KMS-11 (cell line): ENCODE measurements around the gene C14orf180.

Experiments
- H2AFZ ChIP-seq: fragments of 200-600 bp; sonication (generic); 2 replicates; pipeline ENCODE4 v1.6.1; 2016; ENCODE audit warnings: antibody characterized with exemption, mixed run types, low read depth
- H3K27ac ChIP-seq: fragments of 200-600 bp; sonication (generic); 2 replicates; pipeline ENCODE4 v1.6.1; 2016; ENCODE audit warnings: mild to moderate bottlenecking, mixed run types
- H3K27me3 ChIP-seq: fragments of 200-600 bp; sonication (generic); 2 replicates; pipeline ENCODE4 v1.6.1; 2017; ENCODE audit warnings: mild to moderate bottlenecking, low read depth, mixed run types, moderate library complexity; ENCODE audit not compliant: insufficient read depth
- H3K36me3 ChIP-seq: fragments of 200-600 bp; sonication (generic); 2 replicates; pipeline ENCODE4 v1.6.1; 2017; ENCODE audit warnings: mild to moderate bottlenecking, mixed run types; ENCODE audit not compliant: insufficient read depth
- H3K4me1 ChIP-seq: fragments of 200-600 bp; sonication (generic); 2 replicates; pipeline ENCODE4 v1.6.1; 2016; ENCODE audit warnings: mild to moderate bottlenecking, low read depth, mixed run types; ENCODE audit not compliant: poor library complexity, severe bottlenecking
- H3K4me2 ChIP-seq: fragments of 200-600 bp; sonication (generic); 2 replicates; pipeline ENCODE4 v1.7.0; 2016; ENCODE audit warnings: mild to moderate bottlenecking, mixed run types
- H3K4me3 ChIP-seq: fragments of 200-600 bp; sonication (generic); IDR thresholded peaks from 2 replicates; pipeline ENCODE4 v1.6.1; 2017; ENCODE audit warnings: low read depth, low read length, mixed read lengths; ENCODE audit not compliant: insufficient read depth
- H3K79me2 ChIP-seq: fragments of 200-600 bp; sonication (generic); 2 replicates; pipeline ENCODE4 v1.6.1; 2016; ENCODE audit warnings: low read depth, mixed run types; ENCODE audit not compliant: insufficient read depth
- H3K9ac ChIP-seq: fragments of 200-600 bp; sonication (generic); 2 replicates; pipeline ENCODE4 v1.6.1; 2016; ENCODE audit warnings: mild to moderate bottlenecking, mixed run types
- H4K20me1 ChIP-seq: fragments of 200-600 bp; sonication (generic); 2 replicates; pipeline ENCODE4 v1.6.1; 2016; ENCODE audit warnings: mild to moderate bottlenecking, mixed run types; ENCODE audit not compliant: insufficient read depth
- CTCF ChIP-seq: fragments of 200-600 bp; sonication (generic); conservative IDR thresholded peaks from 2 replicates; pipeline ENCODE4 v1.6.1; 2017; ENCODE audit warnings: low read depth, mild to moderate bottlenecking, antibody characterized with exemption, low read length, moderate library complexity, mixed read lengths

Gene C14orf180

DNA sequence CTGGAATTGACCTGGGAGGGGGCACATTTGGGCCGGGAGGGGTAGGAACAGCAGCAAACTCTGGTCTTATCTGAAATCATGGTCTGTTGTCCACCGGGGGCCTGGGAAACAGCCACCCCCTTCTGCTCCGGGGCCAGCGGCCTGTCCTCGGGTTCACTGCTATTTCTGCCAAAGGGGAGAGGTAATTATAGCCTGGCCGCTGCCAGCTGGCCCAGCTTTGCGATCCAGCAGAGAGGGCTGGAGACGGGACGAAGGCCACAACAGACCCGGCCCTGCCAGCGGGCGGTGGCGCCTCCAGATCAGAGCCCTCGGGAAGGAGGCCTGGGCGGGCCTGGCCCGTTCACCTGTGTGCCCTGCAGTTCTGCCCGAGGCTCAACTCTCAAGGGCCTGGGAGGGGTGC, at the start of gene C14orf180:
Gene C14orf180 (plus strand): TSS at position 258 of the 400 bp plus-strand sequence. CDS start 6,667 bp downstream, outside the sequence.
- Histone ChIP-seq H3K4me1 (no peaks in the 10 kb centered on the region), H3K36me3 (no peaks in the 10 kb centered on the region), H4K20me1 (no peaks in the 10 kb centered on the region), H2AFZ (no peak within 1 kb of the TSS), H3K4me2 (no peak within 1 kb of the TSS), H3K27ac (no peak within 1 kb of the TSS), H3K4me3 (no peak within 1 kb of the TSS), H3K27me3 (peaks cover 41% of the 10 kb centered on the region), H3K79me2 (no peaks in the 10 kb centered on the region), H3K9ac (no peak within 1 kb of the TSS)
- TF ChIP-seq CTCF = no peak

DNA sequence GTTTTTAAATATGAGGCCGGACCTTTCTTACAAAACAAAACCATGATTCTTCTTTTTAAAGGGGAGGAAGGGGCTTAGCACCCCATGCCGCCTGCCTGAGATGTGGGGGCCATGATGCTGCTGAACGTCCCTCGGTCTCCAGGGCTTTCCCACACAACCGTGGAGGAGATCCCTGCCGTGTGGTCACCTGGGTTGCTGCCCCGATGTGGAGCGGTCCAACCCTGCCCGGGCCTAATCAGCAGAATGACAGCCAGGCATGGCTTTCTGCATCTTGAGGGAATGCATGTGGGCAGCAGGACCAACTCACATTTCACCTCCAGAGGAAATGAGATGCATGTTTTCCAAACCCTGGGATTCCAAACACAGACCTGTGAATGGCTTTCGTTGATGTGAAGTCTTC, 48.9 kb upstream of the C14orf180 start:
- Histone ChIP-seq H3K4me3 (no peak overlapping the region), H2AFZ (no peak overlapping the region), H3K36me3 (no peaks in the 10 kb centered on the region), H3K9ac (no peak overlapping the region), H3K27me3 (peaks cover 21% of the 10 kb centered on the region; the same call in 1 of the 2 replicates), H3K79me2 (no peaks in the 10 kb centered on the region), H3K27ac (no peak overlapping the region), H4K20me1 (no peaks in the 10 kb centered on the region), H3K4me2 (no peak overlapping the region), H3K4me1 (no peaks in the 10 kb centered on the region)
- no peak for TF ChIP-seq CTCF

GRCh38 chr14:104531421-104532190, 48.0 kb upstream of the C14orf180 start:
- no peak for TF ChIP-seq CTCF
- peaks cover 24% of the 10 kb centered on the region; the same call in 1 of the 2 replicates for H3K27me3 ChIP-seq
- H3K79me2 ChIP-seq = no peaks in the 10 kb centered on the region
- no peak overlapping the region for H2AFZ ChIP-seq
- no peak overlapping the region for H3K27ac ChIP-seq
- H3K4me1 ChIP-seq = no peaks in the 10 kb centered on the region
- H3K4me2 ChIP-seq = no peak overlapping the region
- H4K20me1 ChIP-seq = no peaks in the 10 kb centered on the region
- no peak overlapping the region for H3K4me3 ChIP-seq
- no peak overlapping the region for H3K9ac ChIP-seq
- no peaks in the 10 kb centered on the region for H3K36me3 ChIP-seq

GRCh38 chr14:104532191-104532555, 47.4 kb upstream of the C14orf180 start:
- no peak overlapping the region for H3K27ac ChIP-seq
- no peak overlapping the region for H3K9ac ChIP-seq
- H3K36me3 ChIP-seq = no peaks in the 10 kb centered on the region
- peaks cover 24% of the 10 kb centered on the region; the same call in 1 of the 2 replicates for H3K27me3 ChIP-seq
- H2AFZ ChIP-seq = no peak overlapping the region
- H3K79me2 ChIP-seq = no peaks in the 10 kb centered on the region
- no peak for TF ChIP-seq CTCF
- no peaks in the 10 kb centered on the region for H3K4me1 ChIP-seq
- no peak overlapping the region for H3K4me3 ChIP-seq
- no peak overlapping the region for H3K4me2 ChIP-seq
- H4K20me1 ChIP-seq = no peaks in the 10 kb centered on the region
